ENCODE results near the gene PCGF1.

PCGF1 gene

DNA sequence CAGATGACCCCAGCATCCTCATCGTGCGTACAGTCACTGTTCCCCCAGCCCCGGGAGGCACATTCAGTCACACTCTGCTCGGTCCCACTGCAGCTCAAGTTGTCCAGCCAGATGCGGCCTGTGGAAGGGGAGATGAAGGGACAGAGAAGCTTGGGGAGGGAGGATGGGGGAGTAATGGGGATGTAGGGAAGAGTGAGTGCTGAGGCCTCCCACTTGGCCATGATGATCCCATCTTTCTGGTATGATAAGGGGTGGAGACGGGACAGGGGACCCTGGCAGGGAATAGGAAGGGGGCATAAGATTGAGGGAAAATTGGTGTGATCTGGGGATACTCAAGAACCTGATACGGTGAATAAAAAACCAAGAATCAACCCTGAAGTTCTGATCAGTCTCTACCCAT, 42.7 kb upstream of the PCGF1 start:
- no peak overlapping the region for H3K4me3 ChIP-seq (ENCODE audit: low read depth in 1 of 2, low read length in 1 of 2)
- no peaks in the 10 kb centered on the region for H3K9me3 ChIP-seq
- no peaks in the 10 kb centered on the region for H3K36me3 ChIP-seq
- no peak overlapping the region for H3K27ac ChIP-seq
- H3K27me3 ChIP-seq, result peaks cover 15% of the 10 kb centered on the region
- H3K4me1 ChIP-seq (ENCODE audit: control insufficient read depth in 1 of 2, insufficient read depth in 1 of 2, low read depth in 1 of 2, low read length in 1 of 2), result peaks cover 28 to 39% of the 10 kb centered on the region in 2 experiments
- TF ChIP-seq, protein P1, sequence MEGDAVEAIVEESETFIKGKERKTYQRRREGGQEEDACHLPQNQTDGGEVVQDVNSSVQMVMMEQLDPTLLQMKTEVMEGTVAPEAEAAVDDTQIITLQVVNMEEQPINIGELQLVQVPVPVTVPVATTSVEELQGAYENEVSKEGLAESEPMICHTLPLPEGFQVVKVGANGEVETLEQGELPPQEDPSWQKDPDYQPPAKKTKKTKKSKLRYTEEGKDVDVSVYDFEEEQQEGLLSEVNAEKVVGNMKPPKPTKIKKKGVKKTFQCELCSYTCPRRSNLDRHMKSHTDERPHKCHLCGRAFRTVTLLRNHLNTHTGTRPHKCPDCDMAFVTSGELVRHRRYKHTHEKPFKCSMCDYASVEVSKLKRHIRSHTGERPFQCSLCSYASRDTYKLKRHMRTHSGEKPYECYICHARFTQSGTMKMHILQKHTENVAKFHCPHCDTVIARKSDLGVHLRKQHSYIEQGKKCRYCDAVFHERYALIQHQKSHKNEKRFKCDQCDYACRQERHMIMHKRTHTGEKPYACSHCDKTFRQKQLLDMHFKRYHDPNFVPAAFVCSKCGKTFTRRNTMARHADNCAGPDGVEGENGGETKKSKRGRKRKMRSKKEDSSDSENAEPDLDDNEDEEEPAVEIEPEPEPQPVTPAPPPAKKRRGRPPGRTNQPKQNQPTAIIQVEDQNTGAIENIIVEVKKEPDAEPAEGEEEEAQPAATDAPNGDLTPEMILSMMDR (IDR thresholded peaks at IDR 0.05), result no peak

DNA sequence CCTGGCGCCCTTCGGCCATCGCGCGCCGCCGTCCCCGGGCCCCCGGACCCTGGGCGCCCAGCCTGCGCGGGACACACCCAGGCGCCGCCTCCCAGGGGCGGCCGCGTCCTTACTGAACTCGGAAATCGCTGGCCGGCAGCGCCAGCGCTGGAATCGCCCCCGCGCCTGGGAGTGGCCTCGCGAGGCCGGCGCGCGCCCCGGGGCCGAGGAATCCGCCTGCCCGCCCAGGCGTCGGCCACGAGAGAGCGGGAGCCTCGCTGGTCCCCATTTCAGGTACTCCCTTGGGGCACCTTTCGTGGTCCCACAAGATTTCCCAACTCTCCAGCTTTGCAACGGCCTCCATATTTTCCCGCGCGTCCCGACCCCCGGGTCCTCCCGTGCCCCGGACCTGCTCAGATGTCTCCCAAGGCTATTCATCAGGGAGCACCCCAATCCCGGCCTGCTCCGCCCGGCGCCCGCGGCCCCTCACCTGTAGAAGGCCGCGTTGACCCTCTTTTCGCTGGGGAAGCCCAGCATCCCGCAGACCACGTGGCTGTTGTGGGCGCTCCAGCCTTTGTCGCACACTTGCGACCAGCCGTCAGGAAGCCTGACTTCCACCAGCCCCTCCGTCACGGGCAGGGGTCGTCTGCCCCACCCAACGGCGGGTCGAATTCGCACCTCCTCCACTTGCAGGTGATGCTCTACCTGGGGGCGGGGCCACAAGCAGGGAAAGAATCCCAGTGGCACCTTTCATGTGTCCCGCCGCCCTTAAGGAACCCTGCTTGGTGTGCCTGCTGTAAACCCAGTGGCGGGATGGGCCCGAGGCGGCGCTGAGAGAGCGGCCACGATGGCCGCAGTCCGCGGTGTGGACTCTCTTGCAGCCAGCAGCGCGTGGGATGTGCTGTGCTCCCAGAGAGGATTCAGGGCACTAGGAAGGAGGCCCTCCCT, 41.7 kb upstream of the PCGF1 start:
- Histone ChIP-seq H3K27ac (no peak overlapping the region), H3K36me3 (no peaks in the 10 kb centered on the region), H3K4me3 (ENCODE audit: low read depth in 1 of 2, low read length in 1 of 2) (peak overlapping the region; percentile 61 to 73), H3K4me1 (ENCODE audit: control insufficient read depth in 1 of 2, insufficient read depth in 1 of 2, low read depth in 1 of 2, low read length in 1 of 2) (peaks cover 26 to 39% of the 10 kb centered on the region in 2 experiments), H3K9me3 (no peaks in the 10 kb centered on the region), H3K27me3 (peaks cover 15% of the 10 kb centered on the region)
- TF ChIP-seq, protein P1 (IDR thresholded peaks at IDR 0.05), result no peak

DNA sequence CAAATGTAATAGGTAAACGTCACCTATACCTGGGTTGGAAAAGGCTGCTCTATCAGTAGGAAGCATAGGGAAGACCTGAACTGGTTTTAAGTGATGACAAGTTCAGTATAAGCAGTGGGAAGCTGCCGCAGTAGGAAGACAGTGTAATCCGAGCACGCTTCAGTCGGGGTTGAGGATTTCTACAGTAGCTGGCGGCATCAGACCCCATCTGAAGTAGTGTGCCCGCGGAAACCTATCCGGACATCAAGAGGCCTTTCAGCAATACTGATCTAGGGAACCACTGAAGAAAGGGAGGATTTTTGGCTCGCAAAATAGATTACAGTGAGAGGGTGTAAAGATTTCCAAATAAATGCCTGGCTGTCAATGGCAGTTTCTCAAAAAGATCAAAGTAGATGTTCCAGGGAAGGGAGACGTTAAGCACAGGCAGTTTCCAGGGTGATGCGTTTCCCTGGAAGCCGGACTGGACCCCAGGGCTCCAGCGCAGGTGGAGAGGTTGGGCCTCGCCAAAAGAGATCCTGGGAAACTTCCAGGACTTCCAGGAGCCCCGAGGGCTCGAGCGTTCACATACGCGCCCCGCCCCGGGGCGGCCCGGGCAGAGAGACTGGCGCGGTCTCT, 40.9 kb upstream of the PCGF1 start:
- no peaks in the 10 kb centered on the region for H3K9me3 ChIP-seq
- H3K4me3 ChIP-seq (ENCODE audit: low read depth in 1 of 2, low read length in 1 of 2), result peak overlapping the region; percentile 61 to 73
- H3K27me3 ChIP-seq, result peaks cover 15% of the 10 kb centered on the region
- H3K36me3 ChIP-seq, result no peaks in the 10 kb centered on the region
- H3K4me1 ChIP-seq (ENCODE audit: control insufficient read depth in 1 of 2, insufficient read depth in 1 of 2, low read depth in 1 of 2, low read length in 1 of 2), result peaks cover 19 to 34% of the 10 kb centered on the region in 2 experiments
- TF ChIP-seq, protein P1 (IDR thresholded peaks at IDR 0.05), result no peak
- no peak overlapping the region for H3K27ac ChIP-seq

DNA sequence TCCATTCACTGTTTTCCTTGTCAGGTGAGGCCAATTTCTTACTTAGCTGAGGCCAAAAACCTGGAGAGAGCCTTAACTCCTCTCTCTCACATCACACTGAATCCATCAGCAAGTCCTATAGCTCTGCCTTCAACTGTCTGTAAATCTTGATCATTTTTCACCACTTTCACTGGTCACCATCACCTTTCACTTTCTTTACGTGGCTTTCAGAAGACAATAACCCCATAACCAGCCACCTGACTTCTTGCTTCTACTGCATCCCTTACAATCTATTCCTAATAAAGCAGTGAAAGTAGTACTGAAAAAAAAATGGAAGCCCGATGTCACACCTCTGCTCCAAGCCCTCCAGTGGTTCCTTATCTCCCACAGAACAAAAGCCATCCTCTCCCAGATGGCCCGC, 38.5 kb upstream of the PCGF1 start:
- Histone ChIP-seq H3K27ac (no peak overlapping the region), H3K36me3 (no peaks in the 10 kb centered on the region), H3K4me3 (ENCODE audit: low read depth in 1 of 2, low read length in 1 of 2) (no peak overlapping the region), H3K4me1 (ENCODE audit: control insufficient read depth in 1 of 2, insufficient read depth in 1 of 2, low read depth in 1 of 2, low read length in 1 of 2) (peaks cover 17 to 24% of the 10 kb centered on the region in 2 experiments), H3K9me3 (no peaks in the 10 kb centered on the region), H3K27me3 (peaks cover 15% of the 10 kb centered on the region)
- TF ChIP-seq, protein P1 (IDR thresholded peaks at IDR 0.05), result no peak

DNA sequence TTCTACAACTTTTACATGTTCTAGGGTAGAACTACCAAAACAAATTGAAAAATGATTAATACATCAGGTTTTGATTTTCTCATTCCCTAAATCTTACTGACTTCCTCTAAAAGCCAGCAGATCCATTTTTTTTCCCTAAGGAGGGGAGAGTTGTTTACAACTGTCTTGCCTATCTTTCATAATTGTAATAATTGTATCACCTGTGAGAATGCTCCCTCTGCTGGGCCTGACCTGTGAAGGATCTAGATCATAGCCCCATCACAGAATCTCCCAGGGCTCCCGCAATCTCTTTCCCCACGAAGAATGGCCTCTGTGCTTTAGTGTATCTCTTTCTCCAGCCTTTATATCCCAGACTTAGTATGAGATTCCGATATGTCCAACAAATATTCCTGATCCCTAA, 37.1 kb upstream of the PCGF1 start:
- TF ChIP-seq, protein P1 (IDR thresholded peaks at IDR 0.05), result no peak

More for the DNA sequence above, 37.1 kb upstream of the PCGF1 start:
- peaks cover 19 to 21% of the 10 kb centered on the region in 2 experiments for H3K4me1 ChIP-seq (ENCODE audit: control insufficient read depth in 1 of 2, insufficient read depth in 1 of 2, low read depth in 1 of 2, low read length in 1 of 2)
- no peaks in the 10 kb centered on the region for H3K36me3 ChIP-seq
- H3K27ac ChIP-seq, result no peak overlapping the region
- no peaks in the 10 kb centered on the region for H3K9me3 ChIP-seq
- H3K27me3 ChIP-seq, result peaks cover 14% of the 10 kb centered on the region
- no peak overlapping the region for H3K4me3 ChIP-seq (ENCODE audit: low read depth in 1 of 2, low read length in 1 of 2)

Data from neutrophil (primary cell).